ENCODE data around the gene ARHGAP29. TPM values are rescaled to one million over a fixed set of nuclear protein-coding genes. Genes with fewer than 3 reads are reported as not detected.

The ARHGAP29 gene
- total and polyA plus RNA-seq, 2 experiments from 2014 or later, result 4.6 to 6.9 TPM

DNA sequence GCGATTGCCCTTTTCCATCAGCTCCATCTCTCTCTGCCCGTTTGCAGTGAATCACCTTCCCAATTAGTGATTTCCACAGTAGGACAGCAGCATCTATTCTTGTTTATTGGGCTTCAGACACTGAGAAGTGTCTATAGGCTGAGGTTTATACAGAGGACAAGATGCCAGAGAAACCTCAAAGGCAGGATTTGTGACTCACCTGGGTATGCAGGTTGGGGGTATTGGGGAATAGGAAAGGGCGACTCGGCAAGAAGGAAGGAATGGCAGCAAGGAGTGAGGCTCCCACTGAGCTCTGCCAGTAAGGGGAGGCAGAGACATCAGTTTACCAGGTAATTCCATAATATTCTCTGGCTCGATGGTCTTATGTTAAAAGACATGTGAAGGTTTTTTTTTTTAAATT is 91.1 kb downstream of the ARHGAP29 start (continued):
- TF ChIP-seq, protein P1, sequence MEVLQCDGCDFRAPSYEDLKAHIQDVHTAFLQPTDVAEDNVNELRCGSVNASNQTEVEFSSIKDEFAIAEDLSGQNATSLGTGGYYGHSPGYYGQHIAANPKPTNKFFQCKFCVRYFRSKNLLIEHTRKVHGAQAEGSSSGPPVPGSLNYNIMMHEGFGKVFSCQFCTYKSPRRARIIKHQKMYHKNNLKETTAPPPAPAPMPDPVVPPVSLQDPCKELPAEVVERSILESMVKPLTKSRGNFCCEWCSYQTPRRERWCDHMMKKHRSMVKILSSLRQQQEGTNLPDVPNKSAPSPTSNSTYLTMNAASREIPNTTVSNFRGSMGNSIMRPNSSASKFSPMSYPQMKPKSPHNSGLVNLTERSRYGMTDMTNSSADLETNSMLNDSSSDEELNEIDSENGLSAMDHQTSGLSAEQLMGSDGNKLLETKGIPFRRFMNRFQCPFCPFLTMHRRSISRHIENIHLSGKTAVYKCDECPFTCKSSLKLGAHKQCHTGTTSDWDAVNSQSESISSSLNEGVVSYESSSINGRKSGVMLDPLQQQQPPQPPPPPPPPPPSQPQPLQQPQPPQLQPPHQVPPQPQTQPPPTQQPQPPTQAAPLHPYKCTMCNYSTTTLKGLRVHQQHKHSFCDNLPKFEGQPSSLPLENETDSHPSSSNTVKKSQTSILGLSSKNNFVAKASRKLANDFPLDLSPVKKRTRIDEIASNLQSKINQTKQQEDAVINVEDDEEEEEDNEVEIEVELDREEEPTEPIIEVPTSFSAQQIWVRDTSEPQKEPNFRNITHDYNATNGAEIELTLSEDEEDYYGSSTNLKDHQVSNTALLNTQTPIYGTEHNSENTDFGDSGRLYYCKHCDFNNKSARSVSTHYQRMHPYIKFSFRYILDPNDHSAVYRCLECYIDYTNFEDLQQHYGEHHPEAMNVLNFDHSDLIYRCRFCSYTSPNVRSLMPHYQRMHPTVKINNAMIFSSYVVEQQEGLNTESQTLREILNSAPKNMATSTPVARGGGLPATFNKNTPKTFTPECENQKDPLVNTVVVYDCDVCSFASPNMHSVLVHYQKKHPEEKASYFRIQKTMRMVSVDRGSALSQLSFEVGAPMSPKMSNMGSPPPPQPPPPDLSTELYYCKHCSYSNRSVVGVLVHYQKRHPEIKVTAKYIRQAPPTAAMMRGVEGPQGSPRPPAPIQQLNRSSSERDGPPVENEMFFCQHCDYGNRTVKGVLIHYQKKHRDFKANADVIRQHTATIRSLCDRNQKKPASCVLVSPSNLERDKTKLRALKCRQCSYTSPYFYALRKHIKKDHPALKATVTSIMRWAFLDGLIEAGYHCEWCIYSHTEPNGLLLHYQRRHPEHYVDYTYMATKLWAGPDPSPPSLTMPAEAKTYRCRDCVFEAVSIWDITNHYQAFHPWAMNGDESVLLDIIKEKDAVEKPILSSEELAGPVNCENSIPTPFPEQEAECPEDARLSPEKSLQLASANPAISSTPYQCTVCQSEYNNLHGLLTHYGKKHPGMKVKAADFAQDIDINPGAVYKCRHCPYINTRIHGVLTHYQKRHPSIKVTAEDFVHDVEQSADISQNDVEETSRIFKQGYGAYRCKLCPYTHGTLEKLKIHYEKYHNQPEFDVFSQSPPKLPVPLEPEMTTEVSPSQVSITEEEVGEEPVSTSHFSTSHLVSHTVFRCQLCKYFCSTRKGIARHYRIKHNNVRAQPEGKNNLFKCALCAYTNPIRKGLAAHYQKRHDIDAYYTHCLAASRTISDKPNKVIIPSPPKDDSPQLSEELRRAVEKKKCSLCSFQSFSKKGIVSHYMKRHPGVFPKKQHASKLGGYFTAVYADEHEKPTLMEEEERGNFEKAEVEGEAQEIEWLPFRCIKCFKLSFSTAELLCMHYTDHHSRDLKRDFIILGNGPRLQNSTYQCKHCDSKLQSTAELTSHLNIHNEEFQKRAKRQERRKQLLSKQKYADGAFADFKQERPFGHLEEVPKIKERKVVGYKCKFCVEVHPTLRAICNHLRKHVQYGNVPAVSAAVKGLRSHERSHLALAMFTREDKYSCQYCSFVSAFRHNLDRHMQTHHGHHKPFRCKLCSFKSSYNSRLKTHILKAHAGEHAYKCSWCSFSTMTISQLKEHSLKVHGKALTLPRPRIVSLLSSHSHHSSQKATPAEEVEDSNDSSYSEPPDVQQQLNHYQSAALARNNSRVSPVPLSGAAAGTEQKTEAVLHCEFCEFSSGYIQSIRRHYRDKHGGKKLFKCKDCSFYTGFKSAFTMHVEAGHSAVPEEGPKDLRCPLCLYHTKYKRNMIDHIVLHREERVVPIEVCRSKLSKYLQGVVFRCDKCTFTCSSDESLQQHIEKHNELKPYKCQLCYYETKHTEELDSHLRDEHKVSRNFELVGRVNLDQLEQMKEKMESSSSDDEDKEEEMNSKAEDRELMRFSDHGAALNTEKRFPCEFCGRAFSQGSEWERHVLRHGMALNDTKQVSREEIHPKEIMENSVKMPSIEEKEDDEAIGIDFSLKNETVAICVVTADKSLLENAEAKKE (CRISPR knock-in tag; IDR thresholded peaks at IDR 0.05), result no peak
- TF ChIP-seq EZH2 (IDR thresholded peaks at IDR 0.05; ENCODE audit: low read depth, unreplicated experiment), result no peak
- TF ChIP-seq, protein P2, sequence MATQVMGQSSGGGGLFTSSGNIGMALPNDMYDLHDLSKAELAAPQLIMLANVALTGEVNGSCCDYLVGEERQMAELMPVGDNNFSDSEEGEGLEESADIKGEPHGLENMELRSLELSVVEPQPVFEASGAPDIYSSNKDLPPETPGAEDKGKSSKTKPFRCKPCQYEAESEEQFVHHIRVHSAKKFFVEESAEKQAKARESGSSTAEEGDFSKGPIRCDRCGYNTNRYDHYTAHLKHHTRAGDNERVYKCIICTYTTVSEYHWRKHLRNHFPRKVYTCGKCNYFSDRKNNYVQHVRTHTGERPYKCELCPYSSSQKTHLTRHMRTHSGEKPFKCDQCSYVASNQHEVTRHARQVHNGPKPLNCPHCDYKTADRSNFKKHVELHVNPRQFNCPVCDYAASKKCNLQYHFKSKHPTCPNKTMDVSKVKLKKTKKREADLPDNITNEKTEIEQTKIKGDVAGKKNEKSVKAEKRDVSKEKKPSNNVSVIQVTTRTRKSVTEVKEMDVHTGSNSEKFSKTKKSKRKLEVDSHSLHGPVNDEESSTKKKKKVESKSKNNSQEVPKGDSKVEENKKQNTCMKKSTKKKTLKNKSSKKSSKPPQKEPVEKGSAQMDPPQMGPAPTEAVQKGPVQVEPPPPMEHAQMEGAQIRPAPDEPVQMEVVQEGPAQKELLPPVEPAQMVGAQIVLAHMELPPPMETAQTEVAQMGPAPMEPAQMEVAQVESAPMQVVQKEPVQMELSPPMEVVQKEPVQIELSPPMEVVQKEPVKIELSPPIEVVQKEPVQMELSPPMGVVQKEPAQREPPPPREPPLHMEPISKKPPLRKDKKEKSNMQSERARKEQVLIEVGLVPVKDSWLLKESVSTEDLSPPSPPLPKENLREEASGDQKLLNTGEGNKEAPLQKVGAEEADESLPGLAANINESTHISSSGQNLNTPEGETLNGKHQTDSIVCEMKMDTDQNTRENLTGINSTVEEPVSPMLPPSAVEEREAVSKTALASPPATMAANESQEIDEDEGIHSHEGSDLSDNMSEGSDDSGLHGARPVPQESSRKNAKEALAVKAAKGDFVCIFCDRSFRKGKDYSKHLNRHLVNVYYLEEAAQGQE (IDR thresholded peaks at IDR 0.05; ENCODE audit: unreplicated experiment), result no peak
- TF ChIP-seq, protein P3, sequence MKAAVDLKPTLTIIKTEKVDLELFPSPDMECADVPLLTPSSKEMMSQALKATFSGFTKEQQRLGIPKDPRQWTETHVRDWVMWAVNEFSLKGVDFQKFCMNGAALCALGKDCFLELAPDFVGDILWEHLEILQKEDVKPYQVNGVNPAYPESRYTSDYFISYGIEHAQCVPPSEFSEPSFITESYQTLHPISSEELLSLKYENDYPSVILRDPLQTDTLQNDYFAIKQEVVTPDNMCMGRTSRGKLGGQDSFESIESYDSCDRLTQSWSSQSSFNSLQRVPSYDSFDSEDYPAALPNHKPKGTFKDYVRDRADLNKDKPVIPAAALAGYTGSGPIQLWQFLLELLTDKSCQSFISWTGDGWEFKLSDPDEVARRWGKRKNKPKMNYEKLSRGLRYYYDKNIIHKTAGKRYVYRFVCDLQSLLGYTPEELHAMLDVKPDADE (IDR thresholded peaks at IDR 0.05), result no peak
- no peak for TF ChIP-seq EZH2phosphoT487 (IDR thresholded peaks at IDR 0.05; ENCODE audit: unreplicated experiment)

Measured in GM23338 (cell line).